ENCODE results near the gene NOL9. TPM values are rescaled to one million over a fixed set of nuclear protein-coding genes. Genes with fewer than 3 reads are reported as not detected.

NOL9 gene
- total RNA-seq, 6 experiments from 2014 or later = 26.4 to 36.4 (median 33.4) TPM

DNA sequence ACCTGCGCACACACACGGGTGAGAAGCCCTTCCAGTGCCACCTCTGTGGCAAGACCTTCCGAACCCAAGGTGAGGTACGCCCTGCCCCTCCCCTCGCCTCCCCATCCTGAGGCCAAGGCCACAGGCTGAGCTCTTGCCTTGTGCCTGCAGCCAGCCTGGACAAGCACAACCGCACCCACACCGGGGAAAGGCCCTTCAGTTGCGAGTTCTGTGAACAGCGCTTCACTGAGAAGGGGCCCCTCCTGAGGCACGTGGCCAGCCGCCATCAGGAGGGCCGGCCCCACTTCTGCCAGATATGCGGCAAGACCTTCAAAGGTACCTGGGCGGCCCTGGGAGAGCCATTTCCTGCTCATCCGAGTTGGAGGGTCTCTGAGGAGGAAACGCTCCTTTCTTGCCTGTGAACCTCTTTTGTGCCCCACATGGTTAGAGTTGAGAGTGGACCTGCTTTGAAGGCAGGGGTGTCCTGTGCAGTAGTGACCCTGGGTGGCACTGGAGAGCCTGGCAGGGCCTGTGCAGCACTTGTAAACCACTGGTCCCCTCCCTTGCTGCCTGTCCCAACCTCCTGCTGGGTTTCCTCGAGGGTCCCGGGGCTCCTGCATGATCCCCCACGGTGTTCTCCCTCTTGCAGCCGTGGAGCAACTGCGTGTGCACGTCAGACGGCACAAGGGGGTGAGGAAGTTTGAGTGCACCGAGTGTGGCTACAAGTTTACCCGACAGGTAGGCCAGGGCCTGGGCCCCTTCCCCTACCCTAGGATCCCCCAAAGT lies 34.0 kb upstream of the NOL9 start:
- TF ChIP-seq, protein P1, sequence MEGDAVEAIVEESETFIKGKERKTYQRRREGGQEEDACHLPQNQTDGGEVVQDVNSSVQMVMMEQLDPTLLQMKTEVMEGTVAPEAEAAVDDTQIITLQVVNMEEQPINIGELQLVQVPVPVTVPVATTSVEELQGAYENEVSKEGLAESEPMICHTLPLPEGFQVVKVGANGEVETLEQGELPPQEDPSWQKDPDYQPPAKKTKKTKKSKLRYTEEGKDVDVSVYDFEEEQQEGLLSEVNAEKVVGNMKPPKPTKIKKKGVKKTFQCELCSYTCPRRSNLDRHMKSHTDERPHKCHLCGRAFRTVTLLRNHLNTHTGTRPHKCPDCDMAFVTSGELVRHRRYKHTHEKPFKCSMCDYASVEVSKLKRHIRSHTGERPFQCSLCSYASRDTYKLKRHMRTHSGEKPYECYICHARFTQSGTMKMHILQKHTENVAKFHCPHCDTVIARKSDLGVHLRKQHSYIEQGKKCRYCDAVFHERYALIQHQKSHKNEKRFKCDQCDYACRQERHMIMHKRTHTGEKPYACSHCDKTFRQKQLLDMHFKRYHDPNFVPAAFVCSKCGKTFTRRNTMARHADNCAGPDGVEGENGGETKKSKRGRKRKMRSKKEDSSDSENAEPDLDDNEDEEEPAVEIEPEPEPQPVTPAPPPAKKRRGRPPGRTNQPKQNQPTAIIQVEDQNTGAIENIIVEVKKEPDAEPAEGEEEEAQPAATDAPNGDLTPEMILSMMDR (IDR thresholded peaks at IDR 0.05) = no peak
- DNase-seq = no peak
- no peaks in the 10 kb centered on the region for H3K36me3 Mint-ChIP-seq (ENCODE audit: low read depth)
- H3K27ac Mint-ChIP-seq = peak overlapping the region; percentile 53; the same call in 1 of the 2 replicates
- H3K9me3 Mint-ChIP-seq = no peaks in the 10 kb centered on the region
- 0 out of 2 replicates have a peak, but pooled peaks cover 4% of the 10 kb centered on the region for H3K27me3 Mint-ChIP-seq (ENCODE audit: insufficient read depth)
- H3K4me1 Mint-ChIP-seq (ENCODE audit: low read depth) = 0 out of 2 replicates have a peak, but pooled peaks cover 4% of the 10 kb centered on the region
- H3K4me3 Mint-ChIP-seq = no peak overlapping the region

DNA sequence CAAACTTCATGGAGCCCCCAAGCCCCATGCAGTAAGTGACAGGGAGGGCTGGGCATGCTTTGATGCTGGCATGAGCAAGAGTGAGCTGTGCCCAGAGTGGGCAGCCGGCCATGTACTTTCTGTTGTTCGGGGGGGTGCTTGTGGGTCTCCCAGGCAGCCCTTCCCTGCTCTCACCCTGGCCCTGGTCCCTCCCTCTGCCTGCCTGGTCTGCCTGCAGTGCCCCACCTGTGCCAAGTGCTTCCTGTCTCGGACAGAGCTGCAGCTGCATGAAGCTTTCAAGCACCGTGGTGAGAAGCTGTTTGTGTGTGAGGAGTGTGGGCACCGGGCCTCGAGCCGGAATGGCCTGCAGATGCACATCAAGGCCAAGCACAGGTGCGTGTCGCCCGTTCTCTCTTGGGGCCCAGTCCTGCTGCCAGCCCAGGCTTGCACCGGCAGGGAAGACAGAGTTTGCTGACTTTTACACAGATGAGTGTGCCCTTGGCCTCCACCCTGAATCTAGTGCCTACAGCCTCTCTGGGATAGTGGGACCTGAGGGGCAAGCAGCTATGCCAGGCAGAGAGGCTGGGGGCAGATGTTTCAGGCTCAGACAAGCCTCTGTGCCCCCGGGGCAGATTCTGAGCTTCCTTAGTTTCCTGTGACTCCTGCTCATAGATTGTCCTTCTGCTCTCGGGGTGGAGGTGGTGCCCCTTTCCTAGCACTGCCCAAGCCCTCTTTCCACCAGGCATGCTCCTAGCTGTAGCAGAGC lies 33.1 kb upstream of the NOL9 start:
- peak overlapping the region; percentile 53; the same call in 1 of the 2 replicates for H3K27ac Mint-ChIP-seq
- peaks cover 7% of the 10 kb centered on the region; the same call in 1 of the 2 replicates for H3K27me3 Mint-ChIP-seq (ENCODE audit: insufficient read depth)
- DNase-seq = no peak
- TF ChIP-seq, protein P1 (IDR thresholded peaks at IDR 0.05) = no peak
- no peak overlapping the region for H3K4me3 Mint-ChIP-seq
- H3K36me3 Mint-ChIP-seq (ENCODE audit: low read depth) = no peaks in the 10 kb centered on the region
- peaks cover 5% of the 10 kb centered on the region; the same call in 1 of the 2 replicates for H3K4me1 Mint-ChIP-seq (ENCODE audit: low read depth)
- no peaks in the 10 kb centered on the region for H3K9me3 Mint-ChIP-seq

DNA sequence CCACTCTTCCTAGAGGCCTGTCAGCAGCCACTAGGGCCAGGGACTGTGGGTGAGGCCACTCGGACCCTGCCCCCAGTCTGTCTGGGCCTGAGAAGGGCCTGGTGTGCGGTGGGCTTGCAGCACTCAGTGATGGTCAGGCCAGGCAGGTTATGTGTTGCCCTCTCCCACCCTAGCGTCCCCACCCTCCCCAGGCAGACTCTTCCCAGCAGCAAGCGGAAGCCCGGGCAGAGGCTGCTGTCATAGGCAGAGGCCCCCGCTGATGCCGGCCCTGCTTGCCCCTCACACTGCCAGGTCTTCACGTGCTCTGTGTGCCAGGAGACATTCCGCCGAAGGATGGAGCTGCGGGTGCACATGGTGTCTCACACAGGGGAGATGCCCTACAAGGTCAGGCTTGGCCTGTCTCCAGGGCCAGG lies 32.1 kb upstream of the NOL9 start:
- Mint-ChIP-seq H3K9me3 (no peaks in the 10 kb centered on the region), H3K36me3 (ENCODE audit: low read depth) (no peaks in the 10 kb centered on the region), H3K4me1 (ENCODE audit: low read depth) (peaks cover 13% of the 10 kb centered on the region; the same call in 1 of the 2 replicates), H3K27me3 (ENCODE audit: insufficient read depth) (peaks cover 7% of the 10 kb centered on the region; the same call in 1 of the 2 replicates), H3K4me3 (no peak overlapping the region), H3K27ac (no peak overlapping the region)
- TF ChIP-seq, protein P1 (IDR thresholded peaks at IDR 0.05) = no peak
- no peak for DNase-seq

DNA sequence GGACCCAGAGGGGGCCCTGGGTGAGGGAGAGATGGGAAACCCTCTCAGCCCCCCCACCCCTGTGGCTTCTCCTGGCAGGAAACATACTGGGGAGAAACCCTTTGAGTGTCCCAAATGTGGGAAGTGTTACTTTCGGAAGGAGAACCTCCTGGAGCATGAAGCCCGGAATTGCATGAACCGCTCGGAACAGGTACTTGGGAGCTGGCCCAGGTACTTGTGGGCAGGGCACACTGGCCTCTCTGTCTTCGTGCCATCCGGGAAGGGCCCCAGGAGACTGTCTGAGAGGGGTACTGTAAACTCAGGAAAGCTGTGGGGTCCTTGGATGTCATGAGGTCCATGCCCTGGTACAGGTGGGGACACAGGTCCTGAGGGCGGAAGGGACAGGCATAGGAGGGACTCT lies 31.5 kb upstream of the NOL9 start:
- peaks cover 7% of the 10 kb centered on the region; the same call in 1 of the 2 replicates for H3K27me3 Mint-ChIP-seq (ENCODE audit: insufficient read depth)
- TF ChIP-seq, protein P1 (IDR thresholded peaks at IDR 0.05) = no peak
- H3K4me1 Mint-ChIP-seq (ENCODE audit: low read depth) = peaks cover 17% of the 10 kb centered on the region
- no peak overlapping the region for H3K4me3 Mint-ChIP-seq
- no peaks in the 10 kb centered on the region; the same call in 1 of the 2 replicates for H3K36me3 Mint-ChIP-seq (ENCODE audit: low read depth)
- H3K27ac Mint-ChIP-seq = no peak overlapping the region
- no peak for DNase-seq
- H3K9me3 Mint-ChIP-seq = no peaks in the 10 kb centered on the region

DNA sequence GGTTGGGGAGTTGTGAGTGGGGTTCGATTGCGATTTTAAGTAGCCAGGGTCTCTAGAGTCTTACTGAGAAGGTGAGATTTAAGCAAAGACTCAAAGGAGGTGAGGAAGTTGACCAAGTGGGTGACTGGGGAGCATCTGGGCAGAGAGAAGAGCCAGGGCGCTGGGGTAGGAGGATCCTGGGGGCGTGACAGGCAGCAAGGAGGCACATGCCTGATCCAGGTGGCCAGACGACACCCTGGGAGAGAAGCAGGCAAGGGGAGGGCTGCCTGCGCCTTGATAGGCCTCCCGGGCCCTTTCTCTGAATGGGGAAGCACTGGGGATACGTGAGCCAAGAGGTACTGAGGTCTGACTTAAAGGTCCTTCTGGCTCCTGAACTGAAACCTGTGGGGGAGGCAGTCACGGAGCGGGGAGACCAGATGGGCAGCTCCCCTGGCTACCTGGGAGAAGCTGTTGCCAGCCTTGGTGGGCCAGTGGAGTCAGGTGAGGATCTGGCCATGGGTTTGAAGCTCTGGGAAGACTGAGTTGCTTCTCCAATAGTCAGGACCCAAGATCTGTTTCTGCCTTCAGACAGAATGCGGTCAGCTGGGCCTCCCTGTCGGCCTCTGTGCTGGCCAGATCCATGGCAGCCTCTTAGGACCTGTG lies 30.9 kb upstream of the NOL9 start:
- no peaks in the 10 kb centered on the region for H3K9me3 Mint-ChIP-seq
- peaks cover 7% of the 10 kb centered on the region for H3K27me3 Mint-ChIP-seq (ENCODE audit: insufficient read depth)
- no peak overlapping the region for H3K4me3 Mint-ChIP-seq
- TF ChIP-seq, protein P1 (IDR thresholded peaks at IDR 0.05) = no peak
- H3K4me1 Mint-ChIP-seq (ENCODE audit: low read depth) = peaks cover 22% of the 10 kb centered on the region
- H3K36me3 Mint-ChIP-seq (ENCODE audit: low read depth) = no peaks in the 10 kb centered on the region; the same call in 1 of the 2 replicates
- no peak overlapping the region for H3K27ac Mint-ChIP-seq
- DNase-seq = no peak

Data from HFFc6 (cell line).